ENCODE data around the gene OR14A2. TPM values are rescaled to one million over a fixed set of nuclear protein-coding genes. Genes with fewer than 3 reads are reported as not detected.

The OR14A2 gene
- total RNA-seq, 1 donor from 2014 or later, result not detected

DNA sequence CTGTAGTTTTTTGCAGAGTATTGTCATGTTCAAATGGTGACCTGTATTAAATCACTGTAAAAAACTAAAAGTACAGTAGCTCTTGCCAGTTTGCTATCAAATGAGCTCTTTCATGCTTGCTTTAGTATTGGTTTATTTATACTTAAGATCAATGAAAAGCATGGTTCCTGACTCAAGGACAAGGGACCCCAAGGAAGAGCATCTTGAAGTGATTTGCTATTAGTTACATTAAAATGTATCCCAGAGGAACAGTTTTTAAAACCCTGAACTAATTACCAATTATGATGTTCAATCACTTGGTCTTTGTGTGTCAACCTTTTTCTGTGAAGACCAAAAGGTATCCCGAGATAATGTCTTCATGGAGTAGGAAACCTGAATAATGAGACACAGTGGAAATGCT, 68.3 kb downstream of the OR14A2 start, which contains the start of gene OR13G1:
Gene OR13G1 (minus strand): TSS at position 101 of the 400 bp plus-strand sequence. CDS start 6,698 bp downstream, outside the sequence.
- Histone ChIP-seq H3K36me3 (ENCODE audit: insufficient read depth, low read length) (no peaks in the 10 kb centered on the region), H3K27ac (ENCODE audit: low read depth, low read length) (no peak within 1 kb of the TSS), H3K27me3 (ENCODE audit: insufficient read depth, low read length) (no peaks in the 10 kb centered on the region), H3K79me2 (ENCODE audit: insufficient read depth, low read length) (no peaks in the 10 kb centered on the region), H3K9me3 (ENCODE audit: insufficient read depth, low read depth, low read length) (no peaks in the 10 kb centered on the region), H3K4me2 (ENCODE audit: low read length) (no peak within 1 kb of the TSS), H3K9ac (ENCODE audit: low read length) (no peak within 1 kb of the TSS), H2AFZ (ENCODE audit: low read depth, low read length) (no peak within 1 kb of the TSS), H3K4me1 (ENCODE audit: insufficient read depth, low read length) (no peaks in the 10 kb centered on the region), H3K4me3 (ENCODE audit: insufficient read depth, low read depth, low read length) (no peak within 1 kb of the TSS), H4K20me1 (ENCODE audit: insufficient read depth, low read length) (no peaks in the 10 kb centered on the region)
- TF ChIP-seq EZH2 (IDR thresholded peaks at IDR 0.05; ENCODE audit: insufficient read depth, low read length) (no peak), CTCF (IDR thresholded peaks at IDR 0.05; ENCODE audit: insufficient read depth, low read depth, low read length) (no peak)
- Mint-ChIP-seq H3K4me3 (ENCODE audit: unreplicated experiment) (no peak within 1 kb of the TSS), H3K36me3 (ENCODE audit: low read depth, unreplicated experiment) (no peaks in the 10 kb centered on the region), H3K9me3 (ENCODE audit: unreplicated experiment) (peaks cover 2% of the 10 kb centered on the region), H3K4me1 (ENCODE audit: low read depth, unreplicated experiment) (no peaks in the 10 kb centered on the region), H3K27ac (ENCODE audit: unreplicated experiment) (no peak within 1 kb of the TSS), H3K27me3 (ENCODE audit: low read depth, unreplicated experiment) (no peaks in the 10 kb centered on the region)
- no peak for DNase-seq (ENCODE audit: low read depth)
- no peak for FAIRE-seq

Other genes starting within 250 kb of the OR14A2 start
- gene OR2C3, start 211.7 kb downstream of the OR14A2 start, total RNA-seq, result not detected in 2 replicates
- 0.14 TPM in 1 of 2 replicates, not detected in the other for gene GCSAML, start 199.0 kb downstream of the OR14A2 start, total RNA-seq
- gene OR2G2, start 159.8 kb downstream of the OR14A2 start, total RNA-seq, result not detected in 2 replicates
- not detected in 2 replicates for gene OR2G3, start 142.6 kb downstream of the OR14A2 start, total RNA-seq
- not detected in 2 replicates for gene OR13G1, start 68.4 kb downstream of the OR14A2 start, total RNA-seq
- not detected in 2 replicates for gene OR6F1, start 31.5 kb downstream of the OR14A2 start, total RNA-seq
- gene OR14K1, start 9.5 kb downstream of the OR14A2 start, total RNA-seq, result not detected in 2 replicates
- not detected in 2 replicates for gene OR1C1, start 12.4 kb upstream of the OR14A2 start, total RNA-seq
- not detected in 2 replicates for gene OR14A16, start 76.0 kb upstream of the OR14A2 start, total RNA-seq
- gene OR11L1, start 93.8 kb upstream of the OR14A2 start, total RNA-seq, result not detected in 2 replicates
- 20.6 and 31.0 TPM in 2 replicates for gene TRIM58, start 109.0 kb upstream of the OR14A2 start, total RNA-seq
- 4.0 and 5.9 TPM in 2 replicates for gene OR2W3, start 147.4 kb upstream of the OR14A2 start, total RNA-seq
- not detected in 2 replicates for gene OR2T8, start 172.1 kb upstream of the OR14A2 start, total RNA-seq
- gene OR2AJ1, start 176.7 kb upstream of the OR14A2 start, total RNA-seq, result not detected in 2 replicates
- not detected in 2 replicates for gene OR2L8, start 200.7 kb upstream of the OR14A2 start, total RNA-seq
- not detected in 2 replicates for gene OR2AK2, start 217.1 kb upstream of the OR14A2 start, total RNA-seq

Measured in astrocyte (in vitro differentiated cells and primary cell).